Stimulated activated CD4-positive, alpha-beta T cell treated with anti-CD3 and anti-CD28 coated beads, TNF-alpha, amount 100 ng/mL, for 4 hours (primary cell): ENCODE results near the gene PDE6H.

Experiments
- DNase-seq, 3 experiments: peaks; one replicate each; pipeline ENCODE4 v3.0.0-alpha.2; 2020; ENCODE audit warnings: low read depth in 3 of 3

Gene PDE6H

GRCh38 chr12:14972816-14973215 is at the start of gene PDE6H:
PDE6H (plus strand) TSS chr12:14973042; CDS start chr12:14978013, 4,971 bp downstream.
- DNase-seq = no peak

- no peak for DNase-seq
These were observed 48.9 kb upstream of the PDE6H start for GRCh38 chr12:14923944-14924343.

GRCh38 chr12:14924541-14924940 is 48.3 kb upstream of the PDE6H start:
- no peak for DNase-seq

GRCh38 chr12:14927267-14927666 is 45.6 kb upstream of the PDE6H start:
- no peak for DNase-seq

GRCh38 chr12:14928931-14929330 is 43.9 kb upstream of the PDE6H start:
- no peak for DNase-seq

- DNase-seq = no peak
These were observed 42.5 kb upstream of the PDE6H start for GRCh38 chr12:14930299-14930698.

GRCh38 chr12:14931359-14931758 is 41.5 kb upstream of the PDE6H start:
- no peak for DNase-seq

- no peak for DNase-seq
These were observed 40.9 kb upstream of the PDE6H start for GRCh38 chr12:14931791-14932560.

- DNase-seq = no peak
These were observed 38.3 kb upstream of the PDE6H start for GRCh38 chr12:14934511-14934910.

GRCh38 chr12:14935031-14935430 is 37.8 kb upstream of the PDE6H start:
- no peak for DNase-seq

- DNase-seq = no peak
These were observed 36.5 kb upstream of the PDE6H start for GRCh38 chr12:14936224-14936861.

GRCh38 chr12:14937014-14937413 is 35.8 kb upstream of the PDE6H start:
- DNase-seq = no peak

GRCh38 chr12:14937689-14938088 is 35.2 kb upstream of the PDE6H start:
- DNase-seq = no peak

GRCh38 chr12:14938301-14938700 is 34.5 kb upstream of the PDE6H start, which contains the start of gene ERP27:
ERP27 (minus strand) TSS chr12:14938537; CDS start chr12:14938508, 29 bp downstream.
- DNase-seq = no peak

GRCh38 chr12:14941369-14941768 is 31.5 kb upstream of the PDE6H start:
- DNase-seq = no peak

- no peak for DNase-seq
These were observed 30.5 kb upstream of the PDE6H start for GRCh38 chr12:14942196-14942931.

GRCh38 chr12:14946162-14946561 is 26.7 kb upstream of the PDE6H start:
- DNase-seq = no peak

- no peak for DNase-seq
These were observed 26.0 kb upstream of the PDE6H start for GRCh38 chr12:14946861-14947260.

- DNase-seq = no peak
These were observed 24.2 kb upstream of the PDE6H start for GRCh38 chr12:14948672-14949071.

GRCh38 chr12:14949631-14950030 is 23.2 kb upstream of the PDE6H start:
- no peak for DNase-seq

- DNase-seq = no peak
These were observed 22.4 kb upstream of the PDE6H start for GRCh38 chr12:14950421-14950820.

GRCh38 chr12:14950982-14951746 is 21.7 kb upstream of the PDE6H start:
- DNase-seq = no peak
